Ecto neural progenitor cell (in vitro differentiated cells): ENCODE data around the gene ZNF581.

Source experiments
- DNase-seq: peaks from one replicate; pipeline ENCODE4 v3.0.0-alpha.2; 2018; ENCODE audit warnings: low spot score

Gene ZNF581

GRCh38 chr19:55643003-55643886 lies at the start of gene ZNF581:
ZNF581 (plus strand) TSS chr19:55643649; CDS start chr19:55644572, 923 bp downstream.
- peak; percentile 81 for DNase-seq

- no peak for DNase-seq
Observed at GRCh38 chr19:55594996-55595545, 48.4 kb upstream of the ZNF581 start.

GRCh38 chr19:55596304-55596703 lies 47.1 kb upstream of the ZNF581 start:
- no peak for DNase-seq

GRCh38 chr19:55597501-55597921 lies 45.9 kb upstream of the ZNF581 start:
- no peak for DNase-seq

GRCh38 chr19:55598034-55598433 lies 45.4 kb upstream of the ZNF581 start:
- DNase-seq = no peak

GRCh38 chr19:55598719-55599467 lies 44.6 kb upstream of the ZNF581 start:
- peak; percentile 98 for DNase-seq

- DNase-seq = peak; percentile 98
Observed at GRCh38 chr19:55599468-55599841, 44.0 kb upstream of the ZNF581 start, which contains the start of gene FIZ1. FIZ1 (minus strand) TSS chr19:55599517; CDS start chr19:55597865, 1,652 bp downstream.

DNA sequence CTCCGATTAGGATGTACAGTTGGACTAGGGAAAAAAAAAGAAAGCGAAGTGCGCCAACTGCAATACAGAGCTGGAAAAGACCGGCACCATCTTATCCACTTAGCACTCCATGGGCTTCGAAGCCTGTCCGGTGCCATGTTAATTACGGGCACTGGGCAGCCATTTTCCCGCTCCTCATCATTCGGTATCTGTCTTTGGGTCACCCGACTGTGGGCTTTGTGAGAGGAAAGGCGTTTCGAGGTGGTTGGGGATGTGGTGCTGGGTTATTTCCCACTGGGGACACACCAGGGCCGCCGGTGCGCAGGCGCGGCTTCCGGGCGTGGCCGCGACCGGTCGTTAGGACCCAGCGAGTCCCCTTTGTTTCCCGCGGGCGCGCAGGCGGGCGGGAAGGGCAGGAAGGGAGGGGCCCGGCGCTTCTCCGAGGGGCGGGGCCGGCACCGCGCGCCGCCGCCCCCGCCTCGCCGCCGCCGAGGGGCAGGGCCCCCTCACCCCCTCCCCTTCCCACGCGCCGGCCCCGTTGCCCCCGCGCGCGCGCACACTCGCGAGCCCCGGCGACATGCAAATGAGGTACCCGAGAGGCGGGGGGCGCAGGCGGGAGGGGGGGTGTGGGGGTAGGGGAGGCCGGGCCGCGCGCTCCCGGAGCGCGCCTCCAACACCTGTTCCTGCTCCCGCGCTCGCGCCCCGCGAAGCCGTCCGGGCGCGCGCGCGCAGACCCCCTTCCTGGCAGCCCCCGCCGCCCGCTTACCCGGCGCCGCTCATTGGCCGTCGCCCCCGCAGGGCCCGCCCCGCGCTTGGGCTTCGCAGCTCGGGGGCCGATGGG lies 43.4 kb upstream of the ZNF581 start, which contains the start of gene ZNF524:
TSS of gene ZNF524 (plus strand) at position 447 of the 820 bp plus-strand sequence. CDS start 1,825 bp downstream, outside the sequence.
- peak; percentile 93 for DNase-seq

GRCh38 chr19:55600662-55601028 lies 42.8 kb upstream of the ZNF581 start:
- no peak for DNase-seq

DNA sequence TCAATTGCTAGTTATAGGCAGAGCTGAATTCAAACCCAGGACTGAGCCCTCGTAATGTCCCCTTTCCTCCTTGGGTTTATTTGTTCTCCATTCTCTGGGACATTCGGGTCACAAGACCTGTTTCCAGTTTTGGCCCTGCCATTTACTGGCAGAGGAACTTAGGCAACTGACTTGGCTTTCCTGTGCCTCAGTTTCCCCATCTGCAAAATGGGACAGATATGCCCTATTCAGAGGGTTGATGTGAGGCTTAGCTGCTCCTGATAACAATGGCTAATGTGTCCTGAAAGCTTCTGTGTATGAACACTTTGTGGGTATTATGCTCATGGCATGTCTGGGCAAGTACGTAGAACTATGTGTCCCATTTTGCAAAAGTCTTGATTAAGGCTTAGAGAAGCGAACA lies 42.4 kb upstream of the ZNF581 start:
- DNase-seq = no peak

- no peak for DNase-seq
Observed at GRCh38 chr19:55602104-55603001, 41.1 kb upstream of the ZNF581 start.

- DNase-seq = no peak
Observed at GRCh38 chr19:55603115-55603514, 40.3 kb upstream of the ZNF581 start.

GRCh38 chr19:55603581-55604292 lies 39.7 kb upstream of the ZNF581 start:
- no peak for DNase-seq

- DNase-seq = peak; percentile 99
Observed at GRCh38 chr19:55605207-55605636, 38.2 kb upstream of the ZNF581 start.

- DNase-seq = peak; percentile 84
Observed at GRCh38 chr19:55605637-55606470, 37.6 kb upstream of the ZNF581 start, which contains the start of gene ZNF865. ZNF865 (plus strand) TSS chr19:55605647; CDS start chr19:55613619, 7,972 bp downstream.

GRCh38 chr19:55606471-55606787 lies 37.0 kb upstream of the ZNF581 start:
- no peak for DNase-seq

DNA sequence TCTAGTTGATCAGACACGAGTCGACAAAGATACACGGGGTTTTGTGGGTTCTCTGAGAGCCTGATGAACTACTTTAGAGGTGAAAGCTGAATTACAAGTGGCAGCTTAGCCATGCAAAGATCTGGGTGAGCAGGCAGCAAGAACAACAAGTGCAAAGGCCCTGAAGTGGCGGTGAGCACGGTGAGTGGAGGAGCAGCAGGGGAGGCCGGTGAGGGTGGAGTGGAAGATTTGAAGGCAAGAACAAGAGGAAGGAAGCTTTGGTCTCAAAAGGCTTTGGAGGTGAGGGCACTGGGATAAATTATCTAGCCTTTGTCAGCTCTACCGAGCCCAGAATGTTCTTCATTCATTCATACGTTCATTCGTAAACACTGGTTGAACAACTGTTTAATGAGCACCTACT lies 36.6 kb upstream of the ZNF581 start:
- DNase-seq = no peak

DNA sequence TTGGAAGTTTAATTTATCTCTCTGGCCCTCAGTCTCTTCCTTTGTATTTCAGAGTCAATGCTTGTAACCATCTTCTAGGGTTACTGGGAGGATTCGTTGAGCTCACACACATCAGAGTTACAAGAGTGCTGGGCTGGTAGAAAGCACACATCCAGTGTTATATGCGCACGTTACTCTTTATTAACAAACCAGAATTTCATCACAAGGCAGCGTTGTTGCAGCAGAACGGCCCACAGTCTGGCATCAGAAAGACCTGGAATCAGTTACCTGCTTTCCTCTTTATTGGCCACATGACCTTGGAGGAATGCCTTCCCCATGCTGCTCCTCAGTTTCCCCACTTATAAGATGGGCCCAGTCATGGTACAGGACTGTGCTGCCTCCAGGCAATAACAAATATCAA lies 34.1 kb upstream of the ZNF581 start:
- DNase-seq = no peak
